Vagina (tissue), 2 donors: ENCODE data around the gene SARS1.

Experiments used
- CTCF ChIP-seq, 3 experiments: fragments of 450-650 bp in 2 of 3; fragments of 200-600 bp in 1 of 3; sonication (generic) in 1 of 3; IDR thresholded peaks; one replicate each; pipeline ENCODE4 v1.5.1; 2017 to 2019; ENCODE audit warnings: antibody characterized with exemption in 3 of 3, mild to moderate bottlenecking in 2 of 3, moderate library complexity in 2 of 3
- POLR2A ChIP-seq, 2 donors: fragments of 450-650 bp; IDR thresholded peaks; one replicate each; pipeline ENCODE4 v1.6.1; 2017; ENCODE audit warnings: antibody characterized with exemption in 2 of 2, mild to moderate bottlenecking in 2 of 2, moderate library complexity in 2 of 2
- POLR2AphosphoS5 ChIP-seq, 2 donors: sonication (generic); formaldehyde crosslinking; IDR thresholded peaks; one replicate each; pipeline ENCODE4 v1.9.0; 2017; ENCODE audit warnings: antibody characterized with exemption in 2 of 2, mild to moderate bottlenecking in 2 of 2, low read depth in 1 of 2; ENCODE audit not compliant: insufficient read depth in 1 of 2

- TF ChIP-seq CTCF (IDR thresholded peaks at IDR 0.05) = no peak
- TF ChIP-seq POLR2A (IDR thresholded peaks at IDR 0.05) = no peak
- no peak for TF ChIP-seq POLR2AphosphoS5 (IDR thresholded peaks at IDR 0.05; ENCODE audit: insufficient read depth in 1 of 2, low read depth in 1 of 2)
Observed at GRCh38 chr1:109256085-109256484, 42.4 kb downstream of the SARS1 start.
